ENCODE results near the gene STEAP2. TPM values are rescaled to one million over a fixed set of nuclear protein-coding genes. Genes with fewer than 3 reads are reported as not detected.
A peak's percentile ranks its signal among the peaks of the same experiment; 100 is the strongest.

STEAP2 gene
- total RNA-seq, 4 donors from 2014 or later: 10.9 to 84.7 (median 37.5) TPM

- TF ChIP-seq CTCF (IDR thresholded peaks at IDR 0.05): no peak
- DNase-seq (ENCODE audit: low spot score) (no peak), ATAC-seq (ENCODE audit: low FRiP score) (peak; percentile 80)
Measured at GRCh38 chr7:90266808-90267207, 55.3 kb downstream of the STEAP2 start.

GRCh38 chr7:90267263-90267858 is 55.8 kb downstream of the STEAP2 start:
- TF ChIP-seq CTCF (IDR thresholded peaks at IDR 0.05): no peak
- DNase-seq (ENCODE audit: low spot score): no peak
- ATAC-seq (ENCODE audit: low FRiP score): peak; percentile 5

GRCh38 chr7:90269163-90269562 is 57.6 kb downstream of the STEAP2 start:
- DNase-seq (ENCODE audit: low spot score) (no peak), ATAC-seq (ENCODE audit: low FRiP score) (no peak)
- no peak for TF ChIP-seq CTCF (IDR thresholded peaks at IDR 0.05)

GRCh38 chr7:90270431-90271178 is 59.1 kb downstream of the STEAP2 start:
- DNase-seq (ENCODE audit: low spot score) (no peak), ATAC-seq (ENCODE audit: low FRiP score) (no peak)
- no peak for TF ChIP-seq CTCF (IDR thresholded peaks at IDR 0.05)

- ATAC-seq (ENCODE audit: low FRiP score) (peak; percentile 58), DNase-seq (ENCODE audit: low spot score) (no peak)
- TF ChIP-seq CTCF (IDR thresholded peaks at IDR 0.05): no peak
Measured at GRCh38 chr7:90271753-90272152, 60.2 kb downstream of the STEAP2 start.

GRCh38 chr7:90272242-90272641 is 60.7 kb downstream of the STEAP2 start:
- no peak for ATAC-seq (ENCODE audit: low FRiP score)
- no peak for TF ChIP-seq CTCF (IDR thresholded peaks at IDR 0.05)
- DNase-seq (ENCODE audit: low spot score): no peak

GRCh38 chr7:90274161-90274560 is 62.6 kb downstream of the STEAP2 start:
- no peak for TF ChIP-seq CTCF (IDR thresholded peaks at IDR 0.05)
- no peak for ATAC-seq (ENCODE audit: low FRiP score)
- DNase-seq (ENCODE audit: low spot score): no peak
